Liver (tissue), 9 donors: ENCODE results near the gene IL1RAPL1. TPM values are rescaled to one million over a fixed set of nuclear protein-coding genes. Genes with fewer than 3 reads are reported as not detected.

ENCODE experiments used
- DNase-seq: peaks from one replicate; pipeline ENCODE4 v3.0.0-alpha.2; 2017; ENCODE audit warnings: low spot score
- H3K27ac ChIP-seq, 2 donors: one replicate each; pipeline ENCODE4 v1.7.0; 2013; ENCODE audit warnings: inconsistent platforms in 2 of 2, low read length in 2 of 2, control low read depth in 1 of 2, low read depth in 1 of 2, mild to moderate bottlenecking in 1 of 2
- H3K27me3 ChIP-seq, 4 donors: one replicate each; pipeline versions ENCODE4 v1.6.1 to v1.7.0; 2013; ENCODE audit warnings: low read length in 3 of 4, inconsistent platforms in 1 of 4, mild to moderate bottlenecking in 1 of 4, moderate library complexity in 1 of 4; ENCODE audit not compliant: control insufficient read depth in 4 of 4, insufficient read depth in 4 of 4
- H3K36me3 ChIP-seq, 4 donors: one replicate each; pipeline versions ENCODE4 v1.6.1 to v1.7.0; 2013; ENCODE audit warnings: low read length in 3 of 4, mild to moderate bottlenecking in 3 of 4, low read depth in 1 of 4, moderate library complexity in 1 of 4; ENCODE audit not compliant: control insufficient read depth in 4 of 4, insufficient read depth in 3 of 4
- H3K4me1 ChIP-seq, 4 donors: one replicate each; pipeline versions ENCODE4 v1.6.1 to v1.7.0; 2013; ENCODE audit warnings: low read length in 3 of 4, mild to moderate bottlenecking in 3 of 4, moderate library complexity in 1 of 4; ENCODE audit not compliant: control insufficient read depth in 4 of 4, insufficient read depth in 4 of 4
- H3K4me3 ChIP-seq, 3 donors: one replicate each; pipeline versions ENCODE4 v1.6.1 to v1.7.0; 2013; ENCODE audit warnings: low read length in 3 of 3, control low read depth in 1 of 3, low read depth in 1 of 3, mild to moderate bottlenecking in 1 of 3
- H3K9ac ChIP-seq, 2 donors: one replicate each; pipeline ENCODE4 v1.7.0; 2013; ENCODE audit warnings: low read length in 2 of 2, mild to moderate bottlenecking in 2 of 2, moderate library complexity in 2 of 2, control low read depth in 1 of 2, low read depth in 1 of 2
- H3K9me3 ChIP-seq, 4 donors: one replicate each; pipeline versions ENCODE4 v1.6.1 to v1.7.0; 2013; ENCODE audit warnings: low read length in 3 of 4; ENCODE audit not compliant: control insufficient read depth in 4 of 4
- EGR1 ChIP-seq, 2 donors: IDR thresholded peaks; 2 replicates each; pipeline ENCODE4 v1.6.1; 2016 to 2018; ENCODE audit warnings: antibody characterized with exemption in 2 of 2, low read depth in 2 of 2
- HNF4A ChIP-seq, 2 donors: conservative IDR thresholded peaks; 2 replicates each; pipeline ENCODE4 v1.6.1; 2016; ENCODE audit warnings: antibody characterized with exemption in 2 of 2, mild to moderate bottlenecking in 2 of 2
- NR2F2 ChIP-seq: IDR thresholded peaks from 2 replicates; pipeline ENCODE4 v1.6.1; 2016; ENCODE audit warnings: antibody characterized with exemption
- SP1 ChIP-seq: IDR thresholded peaks from 2 replicates; pipeline ENCODE4 v1.6.1; 2018; ENCODE audit warnings: antibody characterized with exemption, mild to moderate bottlenecking
- WGBS: extraction: QIAGEN DNeasy Blood & Tissue Kit; methylation state at CpG from one replicate; pipeline ENCODE4 v1.1.7; 2013; 5-methylcytosine and 5-hydroxymethylcytosine counted together
- polyA plus RNA-seq, 2 donors: library from polyadenylated mRNA; stranded (reverse) in 1 of 2; unstranded in 1 of 2; fragments of 200-250 nt in 1 of 2; fragments of >200 nt in 1 of 2; fragmentation: Nextera tagmentation in 1 of 2; extraction: Ambion mirVana in 1 of 2; gene quantifications; one replicate each; pipeline versions ENCODE4 v1.2.1 to v1.2.3, GENCODE V29; 2013 to 2015
- total RNA-seq, 2 donors: library from RNA; depleted of rRNA; stranded (reverse); fragments of >200 nt; gene quantifications; one replicate each; pipeline ENCODE4 v1.2.3, GENCODE V29; 2014
- TF ChIP-seq, protein P1 (sequence below): fragments of 150-350 bp; IDR thresholded peaks from 2 replicates; pipeline ENCODE4 v1.5.1; 2017; ENCODE audit warnings: improper control_type of control experiment, low read depth, low read length; ENCODE audit not compliant: missing input control
- TF ChIP-seq, protein P2 (sequence below): IDR thresholded peaks from 2 replicates; pipeline ENCODE4 v1.6.1; 2016; ENCODE audit warnings: antibody characterized with exemption
- TF ChIP-seq, protein P3 (sequence below): IDR thresholded peaks from 2 replicates; pipeline ENCODE4 v1.6.1; 2016; ENCODE audit warnings: antibody characterized with exemption, mild to moderate bottlenecking
- donor health status: healthy.
- donor health status: healthy.
- donor health status: healthy.
- donor health status: healthy.
- donor health status: healthy.

IL1RAPL1 gene
- total and polyA plus RNA-seq, 4 donors = 0.08 to 0.33 TPM; not detected in 2

DNA sequence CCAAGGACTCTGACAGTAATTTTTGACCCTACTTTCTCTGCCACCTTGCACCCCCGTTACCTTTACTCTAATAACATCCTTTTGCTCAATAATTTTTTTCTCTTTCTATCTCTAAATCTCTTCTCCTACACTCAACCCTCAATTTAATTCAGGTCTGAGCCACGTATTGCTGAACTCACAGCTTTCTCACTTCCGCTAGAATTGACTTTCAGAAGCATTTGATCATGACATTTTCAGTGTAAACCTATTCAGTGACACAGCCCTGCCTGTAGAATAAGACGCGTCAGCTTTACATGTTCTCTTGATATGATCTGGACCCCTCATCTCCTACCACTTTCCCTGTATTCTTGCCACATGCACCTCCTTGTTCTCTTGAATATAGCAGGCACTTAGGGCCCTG is 1188.6 kb downstream of the IL1RAPL1 start (continued):
- TF ChIP-seq, protein P1, sequence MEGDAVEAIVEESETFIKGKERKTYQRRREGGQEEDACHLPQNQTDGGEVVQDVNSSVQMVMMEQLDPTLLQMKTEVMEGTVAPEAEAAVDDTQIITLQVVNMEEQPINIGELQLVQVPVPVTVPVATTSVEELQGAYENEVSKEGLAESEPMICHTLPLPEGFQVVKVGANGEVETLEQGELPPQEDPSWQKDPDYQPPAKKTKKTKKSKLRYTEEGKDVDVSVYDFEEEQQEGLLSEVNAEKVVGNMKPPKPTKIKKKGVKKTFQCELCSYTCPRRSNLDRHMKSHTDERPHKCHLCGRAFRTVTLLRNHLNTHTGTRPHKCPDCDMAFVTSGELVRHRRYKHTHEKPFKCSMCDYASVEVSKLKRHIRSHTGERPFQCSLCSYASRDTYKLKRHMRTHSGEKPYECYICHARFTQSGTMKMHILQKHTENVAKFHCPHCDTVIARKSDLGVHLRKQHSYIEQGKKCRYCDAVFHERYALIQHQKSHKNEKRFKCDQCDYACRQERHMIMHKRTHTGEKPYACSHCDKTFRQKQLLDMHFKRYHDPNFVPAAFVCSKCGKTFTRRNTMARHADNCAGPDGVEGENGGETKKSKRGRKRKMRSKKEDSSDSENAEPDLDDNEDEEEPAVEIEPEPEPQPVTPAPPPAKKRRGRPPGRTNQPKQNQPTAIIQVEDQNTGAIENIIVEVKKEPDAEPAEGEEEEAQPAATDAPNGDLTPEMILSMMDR = no peak
- TF ChIP-seq EGR1 (IDR thresholded peaks at IDR 0.05; ENCODE audit: low read depth in 2 of 2) = no peak
- TF ChIP-seq HNF4A (conservative IDR thresholded peaks at IDR 0.05) = no peak
- no peak for TF ChIP-seq NR2F2
- TF ChIP-seq, protein P2, sequence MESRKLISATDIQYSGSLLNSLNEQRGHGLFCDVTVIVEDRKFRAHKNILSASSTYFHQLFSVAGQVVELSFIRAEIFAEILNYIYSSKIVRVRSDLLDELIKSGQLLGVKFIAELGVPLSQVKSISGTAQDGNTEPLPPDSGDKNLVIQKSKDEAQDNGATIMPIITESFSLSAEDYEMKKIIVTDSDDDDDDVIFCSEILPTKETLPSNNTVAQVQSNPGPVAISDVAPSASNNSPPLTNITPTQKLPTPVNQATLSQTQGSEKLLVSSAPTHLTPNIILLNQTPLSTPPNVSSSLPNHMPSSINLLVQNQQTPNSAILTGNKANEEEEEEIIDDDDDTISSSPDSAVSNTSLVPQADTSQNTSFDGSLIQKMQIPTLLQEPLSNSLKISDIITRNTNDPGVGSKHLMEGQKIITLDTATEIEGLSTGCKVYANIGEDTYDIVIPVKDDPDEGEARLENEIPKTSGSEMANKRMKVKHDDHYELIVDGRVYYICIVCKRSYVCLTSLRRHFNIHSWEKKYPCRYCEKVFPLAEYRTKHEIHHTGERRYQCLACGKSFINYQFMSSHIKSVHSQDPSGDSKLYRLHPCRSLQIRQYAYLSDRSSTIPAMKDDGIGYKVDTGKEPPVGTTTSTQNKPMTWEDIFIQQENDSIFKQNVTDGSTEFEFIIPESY = no peak

DNA sequence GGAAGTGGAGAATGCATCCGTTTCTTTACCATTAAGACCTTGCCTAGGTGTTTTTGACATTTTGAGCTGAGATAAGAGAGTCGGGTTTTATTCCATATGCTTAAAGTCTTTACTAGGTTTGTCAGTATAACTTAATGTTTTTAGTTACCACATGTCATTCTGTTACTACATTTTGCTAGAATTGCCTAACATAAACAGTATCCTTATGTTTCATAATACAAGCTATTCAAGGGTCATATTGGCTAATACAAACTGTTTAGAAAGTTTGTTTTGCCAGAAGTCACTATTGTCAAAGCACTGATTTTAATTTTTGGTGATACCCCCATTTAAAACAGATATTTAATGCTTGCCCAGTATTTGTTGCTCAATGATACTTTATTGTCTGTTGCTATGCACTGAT is 1200.4 kb downstream of the IL1RAPL1 start:
- 67% methylated on average over 2 of the region's 2 CpGs for WGBS
- TF ChIP-seq NR2F2 = no peak
- TF ChIP-seq HNF4A (conservative IDR thresholded peaks at IDR 0.05) = peak; percentile 52 to 63
- no peaks in the 10 kb centered on the region for H3K9me3 ChIP-seq
- no peaks in the 10 kb centered on the region for H3K36me3 ChIP-seq
- no peaks in the 10 kb centered on the region for H3K27me3 ChIP-seq
- H3K4me3 ChIP-seq = no peak overlapping the region
- no peak overlapping the region for H3K27ac ChIP-seq
- H3K4me1 ChIP-seq = peaks cover 0 to 4% (median 2%) of the 10 kb centered on the region in 4 donors
- no peak overlapping the region for H3K9ac ChIP-seq
- no peak for DNase-seq

DNA sequence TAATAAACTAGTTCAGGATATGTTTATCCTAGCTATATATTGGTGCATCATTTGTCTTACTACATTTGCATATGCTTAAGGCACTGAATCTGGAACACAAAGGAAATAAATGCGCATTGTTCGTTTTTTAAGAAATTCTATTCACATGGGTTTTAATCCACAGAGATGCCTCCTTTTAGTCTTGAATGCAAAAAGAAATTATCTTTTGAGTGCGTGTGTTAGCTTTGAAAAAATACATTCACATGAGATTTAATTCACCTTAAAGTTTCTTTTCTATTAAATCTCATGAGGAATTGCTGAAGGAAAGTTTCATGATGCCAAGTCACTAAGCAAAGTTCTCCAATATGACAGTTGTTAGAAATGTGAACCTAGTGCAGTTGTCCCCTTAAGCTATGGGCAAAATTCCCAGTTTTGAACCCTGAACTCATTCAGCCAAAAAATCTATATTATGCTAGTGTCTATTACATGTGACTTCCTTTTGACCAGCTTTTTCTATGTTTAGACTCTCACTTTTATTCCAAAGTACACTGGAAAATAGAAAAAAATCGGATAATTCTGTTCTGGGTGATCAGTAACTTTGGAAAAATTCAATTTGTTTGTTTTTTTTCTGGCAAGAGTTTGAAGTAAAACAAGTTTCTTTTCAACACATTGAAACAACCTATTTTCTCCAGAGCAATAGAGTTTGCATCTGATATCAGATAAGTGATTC is 1201.9 kb downstream of the IL1RAPL1 start:
- TF ChIP-seq SP1 (peak; percentile 7), HNF4A (conservative IDR thresholded peaks at IDR 0.05) (peak; percentile 59 to 61)
- TF ChIP-seq, protein P3, sequence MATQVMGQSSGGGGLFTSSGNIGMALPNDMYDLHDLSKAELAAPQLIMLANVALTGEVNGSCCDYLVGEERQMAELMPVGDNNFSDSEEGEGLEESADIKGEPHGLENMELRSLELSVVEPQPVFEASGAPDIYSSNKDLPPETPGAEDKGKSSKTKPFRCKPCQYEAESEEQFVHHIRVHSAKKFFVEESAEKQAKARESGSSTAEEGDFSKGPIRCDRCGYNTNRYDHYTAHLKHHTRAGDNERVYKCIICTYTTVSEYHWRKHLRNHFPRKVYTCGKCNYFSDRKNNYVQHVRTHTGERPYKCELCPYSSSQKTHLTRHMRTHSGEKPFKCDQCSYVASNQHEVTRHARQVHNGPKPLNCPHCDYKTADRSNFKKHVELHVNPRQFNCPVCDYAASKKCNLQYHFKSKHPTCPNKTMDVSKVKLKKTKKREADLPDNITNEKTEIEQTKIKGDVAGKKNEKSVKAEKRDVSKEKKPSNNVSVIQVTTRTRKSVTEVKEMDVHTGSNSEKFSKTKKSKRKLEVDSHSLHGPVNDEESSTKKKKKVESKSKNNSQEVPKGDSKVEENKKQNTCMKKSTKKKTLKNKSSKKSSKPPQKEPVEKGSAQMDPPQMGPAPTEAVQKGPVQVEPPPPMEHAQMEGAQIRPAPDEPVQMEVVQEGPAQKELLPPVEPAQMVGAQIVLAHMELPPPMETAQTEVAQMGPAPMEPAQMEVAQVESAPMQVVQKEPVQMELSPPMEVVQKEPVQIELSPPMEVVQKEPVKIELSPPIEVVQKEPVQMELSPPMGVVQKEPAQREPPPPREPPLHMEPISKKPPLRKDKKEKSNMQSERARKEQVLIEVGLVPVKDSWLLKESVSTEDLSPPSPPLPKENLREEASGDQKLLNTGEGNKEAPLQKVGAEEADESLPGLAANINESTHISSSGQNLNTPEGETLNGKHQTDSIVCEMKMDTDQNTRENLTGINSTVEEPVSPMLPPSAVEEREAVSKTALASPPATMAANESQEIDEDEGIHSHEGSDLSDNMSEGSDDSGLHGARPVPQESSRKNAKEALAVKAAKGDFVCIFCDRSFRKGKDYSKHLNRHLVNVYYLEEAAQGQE = no peak
- Histone ChIP-seq H3K4me3 (no peak overlapping the region), H3K36me3 (no peaks in the 10 kb centered on the region), H3K9me3 (no peaks in the 10 kb centered on the region), H3K27me3 (no peaks in the 10 kb centered on the region), H3K4me1 (peaks cover 0 to 4% (median 2%) of the 10 kb centered on the region in 4 donors), H3K27ac (no peak overlapping the region), H3K9ac (no peak overlapping the region)
- WGBS = 70% methylated on average over 4 of the region's 4 CpGs
- no peak for DNase-seq
